Muscle layer of duodenum (tissue), 2 donors: ENCODE data around the gene RNH1.

ENCODE experiments used
- H3K27ac ChIP-seq: one replicate; pipeline ENCODE4 v1.7.0; 2013; ENCODE audit warnings: mild to moderate bottlenecking, low read length
- H3K27me3 ChIP-seq: one replicate; pipeline ENCODE4 v1.7.0; 2013; ENCODE audit warnings: low read depth, mild to moderate bottlenecking, control low read depth, low read length
- H3K36me3 ChIP-seq, 2 donors: one replicate each; pipeline ENCODE4 v1.7.0; 2013; ENCODE audit warnings: low read length in 2 of 2, control low read depth in 1 of 2, mild to moderate bottlenecking in 1 of 2; ENCODE audit not compliant: insufficient read depth in 2 of 2, control insufficient read depth in 1 of 2
- H3K4me1 ChIP-seq, 2 donors: one replicate each; pipeline ENCODE4 v1.7.0; 2013; ENCODE audit warnings: low read length in 2 of 2, mild to moderate bottlenecking in 2 of 2, control low read depth in 1 of 2, moderate library complexity in 1 of 2; ENCODE audit not compliant: insufficient read depth in 2 of 2, control insufficient read depth in 1 of 2
- H3K4me3 ChIP-seq, 2 donors: one replicate each; pipeline ENCODE4 v1.7.0; 2013; ENCODE audit warnings: low read length in 2 of 2, low read depth in 1 of 2, mild to moderate bottlenecking in 1 of 2
- H3K9me3 ChIP-seq, 2 donors: one replicate each; pipeline ENCODE4 v1.7.0; 2013; ENCODE audit warnings: low read length in 2 of 2, control low read depth in 1 of 2, mild to moderate bottlenecking in 1 of 2; ENCODE audit not compliant: control insufficient read depth in 1 of 2
- donor health status: healthy.

RNH1 gene

DNA sequence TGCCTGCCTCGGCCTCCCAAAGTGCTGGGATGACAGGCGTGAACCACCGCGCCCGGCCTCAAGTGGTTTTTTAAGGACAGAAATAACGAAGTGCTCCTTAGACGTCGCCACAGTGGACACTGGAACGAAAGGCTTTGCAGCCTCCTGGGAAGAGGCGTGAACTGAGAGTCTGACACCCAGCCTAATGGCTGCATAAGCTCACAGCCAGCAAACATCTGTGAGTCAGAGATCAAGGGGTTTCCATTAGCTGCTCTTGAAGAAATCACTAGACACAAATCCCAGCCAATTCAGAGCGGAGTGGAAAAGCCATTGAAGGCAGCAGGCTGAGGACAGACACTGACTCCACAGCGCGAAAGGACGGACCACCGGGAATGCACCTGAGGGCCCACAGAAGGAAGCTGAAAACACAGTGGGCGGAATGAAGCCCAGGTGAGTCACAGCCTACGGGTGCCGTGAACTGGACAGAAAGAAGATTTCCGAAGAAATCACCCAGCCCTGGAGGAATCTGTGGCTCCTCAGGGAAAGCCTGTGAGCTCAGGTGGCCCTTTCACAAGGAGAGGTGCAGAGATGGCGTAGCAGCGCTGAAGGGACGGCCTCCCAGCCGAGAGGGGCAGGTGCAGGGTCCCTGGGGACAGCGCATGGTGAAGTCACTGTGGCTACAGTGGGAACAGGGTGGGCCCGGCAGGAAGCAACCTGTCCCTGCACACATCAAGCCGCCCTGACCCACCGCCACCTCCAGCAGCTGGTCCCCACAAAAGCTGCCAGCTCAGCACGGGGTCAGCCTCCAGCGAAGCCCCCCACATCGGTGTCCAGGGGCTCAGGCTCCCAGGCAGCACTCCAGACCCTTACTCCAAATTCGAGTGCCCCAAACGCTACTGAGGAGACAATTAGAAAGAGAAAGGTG lies 41.9 kb upstream of the RNH1 start:
- H3K4me3 ChIP-seq: no peak overlapping the region
- H3K9me3 ChIP-seq: no peaks in the 10 kb centered on the region
- H3K27ac ChIP-seq: no peak overlapping the region
- peaks cover 1% of the 10 kb centered on the region for H3K27me3 ChIP-seq
- no peaks in the 10 kb centered on the region for H3K4me1 ChIP-seq
- H3K36me3 ChIP-seq: no peaks in the 10 kb centered on the region

DNA sequence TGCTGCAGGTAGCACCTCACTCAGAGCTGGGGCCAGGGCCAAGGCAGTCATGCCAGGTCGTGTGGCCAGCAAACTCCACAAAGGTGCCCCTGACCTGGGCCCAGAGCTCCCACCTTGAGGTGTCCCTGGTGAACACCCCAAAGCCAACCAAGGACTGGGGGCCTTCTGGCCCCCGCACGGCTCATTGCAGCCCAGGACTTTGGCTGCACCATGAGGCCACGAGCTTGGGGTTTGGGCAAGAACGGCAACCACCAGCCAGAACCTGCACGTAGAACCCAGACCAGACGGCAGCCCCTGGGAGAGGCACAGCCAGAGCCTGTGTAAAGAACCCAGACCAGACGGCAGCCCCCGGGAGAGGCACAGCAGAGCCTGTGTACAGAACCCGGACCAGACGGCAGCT lies 38.1 kb upstream of the RNH1 start:
- no peak overlapping the region for H3K27ac ChIP-seq
- H3K4me3 ChIP-seq: no peak overlapping the region
- H3K4me1 ChIP-seq: no peaks in the 10 kb centered on the region
- H3K27me3 ChIP-seq: no peaks in the 10 kb centered on the region
- H3K36me3 ChIP-seq: no peaks in the 10 kb centered on the region
- H3K9me3 ChIP-seq: no peaks in the 10 kb centered on the region

DNA sequence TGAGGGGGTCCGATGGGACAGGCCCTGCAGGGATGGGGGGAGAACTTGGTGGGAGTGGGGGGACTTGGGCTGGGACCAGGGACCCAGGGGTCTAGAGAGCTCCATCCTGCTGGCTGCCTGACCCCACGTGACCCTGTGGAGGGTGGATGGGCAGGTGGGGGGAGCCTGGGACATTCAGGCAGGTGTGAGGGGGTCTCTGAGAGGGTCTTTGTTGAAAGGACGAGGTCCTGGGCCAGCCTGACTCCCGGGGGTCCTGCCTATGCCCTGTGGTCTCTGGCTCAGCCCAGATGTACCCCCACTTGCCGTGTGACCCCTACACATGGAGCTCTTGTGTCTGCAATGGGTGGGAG lies 37.8 kb upstream of the RNH1 start:
- no peaks in the 10 kb centered on the region for H3K9me3 ChIP-seq
- no peaks in the 10 kb centered on the region for H3K4me1 ChIP-seq
- no peak overlapping the region for H3K4me3 ChIP-seq
- H3K27ac ChIP-seq: no peak overlapping the region
- no peaks in the 10 kb centered on the region for H3K36me3 ChIP-seq
- no peaks in the 10 kb centered on the region for H3K27me3 ChIP-seq

DNA sequence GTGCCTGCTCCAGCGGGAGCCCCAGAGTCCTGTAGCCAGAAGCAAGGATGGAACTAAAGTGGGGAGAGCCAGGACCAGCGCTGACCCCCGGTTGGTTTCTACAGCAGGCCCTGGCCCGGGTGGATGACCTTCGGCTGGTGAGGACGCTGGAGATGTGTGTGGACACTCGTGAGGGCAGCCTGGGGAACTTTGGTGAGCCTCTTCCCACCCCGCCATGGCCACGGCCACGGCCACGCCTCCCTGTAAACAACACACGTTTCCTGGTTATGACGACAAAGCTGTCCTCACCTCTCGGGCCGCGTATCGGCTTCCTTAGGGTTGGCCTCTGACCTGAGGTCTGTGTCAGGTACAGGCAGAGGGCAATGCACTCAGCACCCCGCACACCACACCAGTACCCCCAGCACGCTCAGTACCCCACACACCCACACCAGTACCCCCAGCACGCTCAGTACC lies 34.4 kb upstream of the RNH1 start:
- Histone ChIP-seq H3K9me3 (no peaks in the 10 kb centered on the region), H3K4me3 (no peak overlapping the region), H3K27ac (no peak overlapping the region), H3K36me3 (no peaks in the 10 kb centered on the region), H3K4me1 (peaks cover 0 to 13% of the 10 kb centered on the region in 2 donors), H3K27me3 (no peaks in the 10 kb centered on the region)

DNA sequence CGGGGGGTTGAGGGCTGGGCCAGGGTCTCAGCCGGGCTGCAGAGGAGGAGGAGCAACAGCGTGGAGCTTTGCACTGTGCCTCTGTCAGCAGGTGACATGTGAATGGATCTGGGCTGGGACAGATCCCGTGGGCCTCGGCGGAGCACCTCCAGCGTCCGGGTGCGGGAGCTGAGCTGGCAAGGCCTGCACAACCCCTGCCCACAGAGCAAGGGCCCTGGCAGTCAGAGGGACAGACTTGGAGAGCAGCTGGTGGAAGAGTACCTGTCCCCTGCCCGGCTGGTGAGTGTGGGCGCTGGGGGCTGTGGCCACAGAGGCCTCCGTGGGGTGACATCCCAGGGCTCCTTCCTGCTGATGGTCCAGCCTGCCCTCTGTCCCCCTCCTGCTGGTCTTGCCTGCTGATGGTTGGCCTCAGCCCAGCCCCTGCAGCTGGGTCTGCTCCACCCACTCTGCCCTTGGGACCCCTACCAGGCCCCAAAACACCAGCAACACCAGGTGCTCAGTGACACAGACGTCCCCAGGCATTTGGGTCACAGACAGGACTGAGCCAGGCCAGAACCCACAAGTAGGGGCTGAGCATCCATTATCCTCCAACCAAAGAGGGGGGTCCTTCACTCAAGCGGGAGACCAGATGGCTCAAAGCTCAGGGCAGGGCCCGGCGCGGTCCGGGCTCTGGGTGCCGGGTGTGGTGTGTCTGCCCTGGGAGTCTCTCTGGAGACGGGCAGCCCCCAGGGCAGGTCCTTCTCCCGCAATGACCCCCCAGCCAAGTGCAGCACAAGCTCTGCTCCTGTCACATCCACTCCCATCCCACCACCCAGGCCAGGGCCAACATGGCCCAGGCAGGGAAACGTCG lies 33.8 kb upstream of the RNH1 start:
- no peak overlapping the region for H3K4me3 ChIP-seq
- H3K36me3 ChIP-seq: no peaks in the 10 kb centered on the region
- H3K27ac ChIP-seq: no peak overlapping the region
- H3K4me1 ChIP-seq: peaks cover 0 to 17% of the 10 kb centered on the region in 2 donors
- no peaks in the 10 kb centered on the region for H3K27me3 ChIP-seq
- H3K9me3 ChIP-seq: no peaks in the 10 kb centered on the region

DNA sequence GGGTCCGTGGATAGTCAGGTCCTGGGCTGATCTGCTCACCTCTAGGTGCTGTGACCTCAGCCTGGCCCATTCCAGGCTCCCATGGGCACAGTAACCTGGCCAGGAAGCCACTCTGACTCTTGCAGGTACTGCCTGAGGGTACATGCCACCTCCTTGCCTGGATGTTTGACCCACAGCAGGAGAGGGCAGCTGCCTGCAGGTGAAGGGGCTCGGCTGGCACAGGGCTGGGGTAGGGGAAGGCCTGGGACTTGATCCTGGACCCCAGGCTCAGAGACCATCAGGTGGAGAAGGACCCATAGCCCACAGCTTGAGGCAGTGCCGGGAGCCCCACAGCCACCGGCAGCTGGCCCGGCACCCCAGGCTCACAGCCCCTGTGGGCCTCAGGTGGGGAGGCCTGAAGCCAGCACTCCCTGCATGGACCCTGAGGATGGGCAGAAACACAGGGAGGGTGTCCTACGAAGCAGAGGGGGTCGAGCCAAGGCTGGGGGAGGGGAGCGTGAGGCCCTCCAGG lies 33.0 kb upstream of the RNH1 start:
- Histone ChIP-seq H3K4me1 (peaks cover 0 to 17% of the 10 kb centered on the region in 2 donors), H3K27ac (no peak overlapping the region), H3K36me3 (no peaks in the 10 kb centered on the region), H3K27me3 (no peaks in the 10 kb centered on the region), H3K9me3 (no peaks in the 10 kb centered on the region), H3K4me3 (no peak overlapping the region)

DNA sequence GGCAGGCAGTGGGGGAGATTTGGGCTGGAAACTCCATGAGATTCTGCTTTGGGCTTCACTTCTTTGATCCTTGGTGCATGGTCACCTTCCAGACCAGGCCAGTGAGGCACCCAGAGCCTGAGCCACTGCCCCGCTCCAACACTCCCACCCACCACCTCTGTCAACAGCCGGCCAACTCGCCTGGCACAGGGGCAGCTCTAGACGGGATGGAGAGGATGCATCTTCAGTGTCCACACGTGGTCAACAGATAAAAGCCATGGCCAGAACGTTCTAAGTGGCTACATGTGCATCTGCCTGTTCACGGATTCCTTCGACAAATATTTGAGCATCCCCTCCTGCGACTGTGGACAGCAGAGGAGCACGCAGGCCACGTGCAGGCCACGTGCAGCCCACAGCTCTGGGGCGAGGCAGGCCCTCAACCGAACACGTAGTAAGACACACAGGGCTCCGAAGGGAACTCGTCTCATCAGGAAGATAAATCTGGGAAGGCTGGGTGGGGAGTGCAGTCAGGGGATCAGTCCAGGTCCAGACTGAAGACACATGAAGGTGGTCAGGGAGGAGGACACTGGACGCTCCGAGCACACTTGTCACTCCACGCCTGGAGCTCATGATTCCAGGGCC lies 31.5 kb upstream of the RNH1 start:
- no peaks in the 10 kb centered on the region for H3K9me3 ChIP-seq
- H3K27me3 ChIP-seq: no peaks in the 10 kb centered on the region
- peaks cover 0 to 30% of the 10 kb centered on the region in 2 donors for H3K4me1 ChIP-seq
- H3K27ac ChIP-seq: no peak overlapping the region
- no peak overlapping the region for H3K4me3 ChIP-seq
- H3K36me3 ChIP-seq: peaks cover 0 to under 1% of the 10 kb centered on the region in 2 donors

DNA sequence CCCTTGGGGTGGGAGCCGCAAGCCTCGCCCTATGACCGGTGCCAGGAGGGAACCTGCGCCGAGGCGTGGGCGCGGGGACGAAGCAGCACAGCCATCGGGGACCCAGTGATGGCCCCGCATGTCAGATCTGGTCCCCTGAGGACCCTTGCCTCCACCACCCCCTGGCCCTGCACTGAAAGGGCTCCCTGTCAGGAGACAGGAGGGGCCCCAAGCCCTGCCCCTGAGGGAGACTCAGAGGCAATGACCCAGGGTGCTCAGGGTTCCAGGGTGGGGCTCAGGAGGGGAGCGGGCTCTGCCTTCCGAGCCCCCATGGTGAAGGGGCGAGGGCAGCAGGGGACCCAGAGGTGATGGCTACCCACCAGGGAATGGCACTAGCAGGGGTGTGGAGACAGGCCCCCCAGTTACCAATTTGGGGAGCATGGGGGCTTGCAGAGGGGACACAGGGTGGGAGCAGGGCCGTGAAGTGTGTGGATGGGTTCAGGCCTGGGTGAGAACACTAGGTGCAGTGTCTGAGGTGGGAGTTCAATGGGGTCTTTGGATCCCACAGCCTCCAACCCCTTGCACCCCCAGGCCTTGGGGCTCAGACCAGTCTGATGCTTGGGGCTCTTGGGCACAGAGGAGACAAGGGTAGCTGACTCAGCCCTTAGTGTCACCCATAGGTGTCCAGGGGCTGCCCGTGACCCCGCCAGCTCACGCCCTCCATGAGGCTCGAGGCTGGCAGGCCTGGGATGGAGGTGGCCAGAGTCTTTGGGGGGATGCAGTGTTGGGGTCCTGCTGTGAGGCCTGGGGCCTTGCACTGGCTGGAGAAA lies 30.8 kb upstream of the RNH1 start:
- H3K4me1 ChIP-seq: peaks cover 0 to 30% of the 10 kb centered on the region in 2 donors
- no peak overlapping the region for H3K27ac ChIP-seq
- peak overlapping the region in 1 of 2 donors; percentile 48 for H3K4me3 ChIP-seq
- H3K36me3 ChIP-seq: peaks cover 0 to 7% of the 10 kb centered on the region in 2 donors
- H3K9me3 ChIP-seq: no peaks in the 10 kb centered on the region
- no peaks in the 10 kb centered on the region for H3K27me3 ChIP-seq

DNA sequence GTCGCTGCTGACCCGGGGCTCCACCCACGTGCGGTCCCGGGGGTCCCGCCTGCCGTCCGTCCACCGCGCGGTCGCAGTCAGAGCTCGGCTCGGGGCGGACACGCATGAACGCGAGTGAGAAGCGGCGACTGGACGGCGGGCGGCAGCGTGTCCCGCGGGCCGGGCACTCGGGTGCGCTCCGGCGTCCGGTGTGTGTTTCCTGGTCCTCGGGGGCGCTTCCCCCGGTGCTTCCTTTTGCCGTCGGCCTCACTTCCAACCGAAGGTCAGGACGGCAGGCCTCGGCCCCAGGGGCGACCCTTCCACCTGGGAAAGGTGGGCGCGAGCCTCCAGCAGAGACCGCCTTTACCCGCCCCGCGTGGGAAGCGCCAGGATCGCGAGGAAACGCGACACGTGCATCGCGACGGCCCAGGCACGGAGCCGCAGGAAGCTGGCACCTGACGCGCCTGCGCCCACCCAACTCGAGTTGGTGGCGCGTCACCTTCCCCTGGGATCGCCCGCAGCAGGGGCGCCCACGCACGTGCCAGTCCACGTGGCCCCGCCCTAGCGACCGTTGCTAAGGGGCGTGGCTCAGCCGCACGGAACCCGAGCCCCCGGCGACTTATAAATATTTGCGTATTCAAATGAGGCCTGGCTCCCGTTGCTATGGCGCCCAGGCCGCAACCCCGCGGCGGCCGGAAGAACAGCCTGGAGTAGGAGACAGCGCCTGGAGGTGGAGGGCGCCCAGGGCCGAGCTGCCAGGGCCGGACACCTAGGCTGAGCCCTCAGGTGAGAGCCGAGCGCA lies 30.0 kb upstream of the RNH1 start, which contains the start of gene LRRC56:
Gene LRRC56, plus strand, starts transcription at position 687 of the 781 bp plus-strand sequence. CDS start 3,158 bp downstream, outside the sequence.
- Histone ChIP-seq H3K4me1 (peaks cover 0 to 30% of the 10 kb centered on the region in 2 donors), H3K27ac (no peak within 1 kb of the TSS), H3K36me3 (peaks cover 0 to 15% of the 10 kb centered on the region in 2 donors), H3K4me3 (peak within 1 kb of the TSS in 1 of 2 donors; percentile 48), H3K27me3 (no peaks in the 10 kb centered on the region), H3K9me3 (no peaks in the 10 kb centered on the region)
